Lower lobe of right lung (tissue), 2 donors: Measurements from ENCODE around the gene ZNF493. TPM values are rescaled to one million over a fixed set of nuclear protein-coding genes. Genes with fewer than 3 reads are reported as not detected.
A peak's percentile ranks its signal among the peaks of the same experiment; 100 is the strongest.

Experiments used
- ATAC-seq, 2 donors: fragments of 200-7000 bp; cut with Tn5 transposase; one replicate each; pipeline ENCODE4 v1.9.1; 2020 to 2022; ENCODE audit warnings: mild to moderate bottlenecking in 2 of 2, moderate library complexity in 2 of 2
- DNase-seq: peaks from one replicate; pipeline ENCODE4 v3.0.0-alpha.2; 2020
- H3K27ac ChIP-seq: fragments of 200-600 bp; one replicate; pipeline ENCODE4 v1.8.0; 2022
- H3K27me3 ChIP-seq: fragments of 200-600 bp; one replicate; pipeline ENCODE4 v1.8.0; 2022; ENCODE audit warnings: low read depth
- H3K36me3 ChIP-seq: fragments of 200-600 bp; one replicate; pipeline ENCODE4 v1.8.0; 2022; ENCODE audit warnings: mild to moderate bottlenecking
- H3K4me1 ChIP-seq: fragments of 200-600 bp; one replicate; pipeline ENCODE4 v1.8.0; 2022
- H3K4me3 ChIP-seq: fragments of 200-600 bp; one replicate; pipeline ENCODE4 v1.8.0; 2022; ENCODE audit warnings: mild to moderate bottlenecking
- H3K9me3 ChIP-seq: fragments of 200-600 bp; one replicate; pipeline ENCODE4 v1.8.0; 2022
- intact Hi-C: fragments of 100-400 bp; cut with DNase I; formaldehyde crosslinking; loops from one replicate; pipeline ENCODE4 v1.11.0; 2022
- long read RNA-seq: library from polyadenylated mRNA; unstranded; transcript quantifications from one replicate; pipeline ENCODE4 v2.0.0, GENCODE V29; 2021
- total RNA-seq: library from RNA; stranded (reverse); fragmentation: NEBNext Ultra II Directional; extraction: Animal tissue kit (Norgen Biotek cat#: 25700); gene quantifications from one replicate; pipeline ENCODE4 v1.2.1, GENCODE V29; 2021
- TF ChIP-seq, protein P1 (sequence below): fragments of 200-600 bp; IDR thresholded peaks from one replicate; pipeline ENCODE4 v1.8.0; 2022; ENCODE audit warnings: antibody characterized with exemption, mild to moderate bottlenecking
- donor health status: DM: no; HTN: yes; CAD: no; lungs with severe emphysema.

Gene ZNF493
- total RNA-seq, result 37.1 TPM
- long read RNA-seq, transcript ZNF493-208 (1 exons, 1,769 nt), result major isoform, 5 of 11 reads
- long read RNA-seq, partial matches to known transcripts, result 2 of 11 reads
- long read RNA-seq, other reads (novel, unspliced or antisense), result 4 of 11 reads

DNA sequence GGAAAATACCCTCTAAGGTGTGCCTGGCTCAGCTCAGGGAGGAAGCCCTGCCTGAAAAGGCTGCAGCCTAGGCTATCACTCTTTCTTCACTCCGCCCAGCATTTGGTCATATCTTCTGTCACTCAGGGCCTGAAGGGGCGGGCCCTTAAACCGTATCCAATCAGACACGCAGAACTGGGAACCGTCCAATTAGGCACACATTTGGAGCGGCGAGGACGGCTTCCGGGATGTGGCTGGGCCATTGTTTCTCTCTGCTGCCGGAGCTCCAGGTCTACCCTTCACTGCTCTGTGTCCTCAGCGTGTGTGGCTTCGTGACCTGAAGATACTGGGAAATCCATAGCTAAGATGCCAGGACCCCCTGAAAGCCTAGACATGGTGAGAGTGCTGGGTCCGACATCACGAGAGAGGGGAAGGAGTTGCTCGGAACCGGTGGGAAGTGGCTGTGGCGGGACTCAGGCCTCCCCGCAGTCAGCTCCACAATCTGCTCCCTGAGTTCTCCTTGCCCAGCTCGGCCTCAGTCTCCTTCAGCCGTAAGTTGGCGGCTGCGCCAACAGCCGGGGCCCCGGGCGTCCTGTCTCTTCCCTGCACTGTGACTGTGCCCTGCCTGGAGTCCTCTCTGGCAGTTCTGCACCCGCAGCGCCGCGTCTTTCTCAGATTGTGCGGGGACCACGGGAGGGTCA, at the start of gene ZNF493:
Gene ZNF493, plus strand, starts transcription at position 241 of the 680 bp plus-strand sequence. Its CDS starts 105 bp downstream, at position 346.
- intact Hi-C loops, result no loop called here

DNA sequence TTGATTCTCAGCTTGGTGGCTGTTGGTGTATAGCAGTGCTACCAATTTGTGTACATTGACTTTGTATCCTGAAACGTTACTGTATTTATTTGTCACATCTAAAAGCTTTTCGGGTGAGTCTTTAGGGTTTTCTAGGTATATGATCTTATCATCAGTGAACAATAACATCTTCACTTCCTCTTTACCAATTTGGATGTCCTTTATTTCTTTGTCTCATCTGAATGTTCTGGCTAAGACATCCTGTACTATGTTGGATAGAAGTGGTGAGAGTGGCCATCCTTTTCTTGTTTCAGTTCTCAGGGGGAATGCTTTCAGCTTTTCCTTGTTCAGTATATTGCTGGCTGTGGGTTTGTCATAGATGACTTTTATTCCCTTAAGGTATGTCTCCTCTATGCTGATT, 44.1 kb upstream of the ZNF493 start:
- H3K9me3 ChIP-seq, result peaks cover 5% of the 10 kb centered on the region
- no peak overlapping the region for H3K4me3 ChIP-seq
- no peak overlapping the region for H3K27ac ChIP-seq
- TF ChIP-seq, protein P1, sequence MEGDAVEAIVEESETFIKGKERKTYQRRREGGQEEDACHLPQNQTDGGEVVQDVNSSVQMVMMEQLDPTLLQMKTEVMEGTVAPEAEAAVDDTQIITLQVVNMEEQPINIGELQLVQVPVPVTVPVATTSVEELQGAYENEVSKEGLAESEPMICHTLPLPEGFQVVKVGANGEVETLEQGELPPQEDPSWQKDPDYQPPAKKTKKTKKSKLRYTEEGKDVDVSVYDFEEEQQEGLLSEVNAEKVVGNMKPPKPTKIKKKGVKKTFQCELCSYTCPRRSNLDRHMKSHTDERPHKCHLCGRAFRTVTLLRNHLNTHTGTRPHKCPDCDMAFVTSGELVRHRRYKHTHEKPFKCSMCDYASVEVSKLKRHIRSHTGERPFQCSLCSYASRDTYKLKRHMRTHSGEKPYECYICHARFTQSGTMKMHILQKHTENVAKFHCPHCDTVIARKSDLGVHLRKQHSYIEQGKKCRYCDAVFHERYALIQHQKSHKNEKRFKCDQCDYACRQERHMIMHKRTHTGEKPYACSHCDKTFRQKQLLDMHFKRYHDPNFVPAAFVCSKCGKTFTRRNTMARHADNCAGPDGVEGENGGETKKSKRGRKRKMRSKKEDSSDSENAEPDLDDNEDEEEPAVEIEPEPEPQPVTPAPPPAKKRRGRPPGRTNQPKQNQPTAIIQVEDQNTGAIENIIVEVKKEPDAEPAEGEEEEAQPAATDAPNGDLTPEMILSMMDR, result no peak
- H3K4me1 ChIP-seq, result no peaks in the 10 kb centered on the region
- DNase-seq (no peak), ATAC-seq (no peak)
- intact Hi-C loops, result no loop called here
- H3K36me3 ChIP-seq, result no peaks in the 10 kb centered on the region
- no peaks in the 10 kb centered on the region for H3K27me3 ChIP-seq

More for the DNA sequence above, at the start of gene ZNF493:
- peaks cover 5% of the 10 kb centered on the region for H3K36me3 ChIP-seq
- H3K4me3 ChIP-seq, result peak within 1 kb of the TSS; percentile 83
- no peaks in the 10 kb centered on the region for H3K27me3 ChIP-seq
- peak within 1 kb of the TSS; percentile 86 for H3K27ac ChIP-seq
- DNase-seq, result peak; percentile 94
- ATAC-seq, result peak; percentile 100
- H3K9me3 ChIP-seq, result no peaks in the 10 kb centered on the region
- peaks cover 18% of the 10 kb centered on the region for H3K4me1 ChIP-seq
- TF ChIP-seq, protein P1, result no peak

DNA sequence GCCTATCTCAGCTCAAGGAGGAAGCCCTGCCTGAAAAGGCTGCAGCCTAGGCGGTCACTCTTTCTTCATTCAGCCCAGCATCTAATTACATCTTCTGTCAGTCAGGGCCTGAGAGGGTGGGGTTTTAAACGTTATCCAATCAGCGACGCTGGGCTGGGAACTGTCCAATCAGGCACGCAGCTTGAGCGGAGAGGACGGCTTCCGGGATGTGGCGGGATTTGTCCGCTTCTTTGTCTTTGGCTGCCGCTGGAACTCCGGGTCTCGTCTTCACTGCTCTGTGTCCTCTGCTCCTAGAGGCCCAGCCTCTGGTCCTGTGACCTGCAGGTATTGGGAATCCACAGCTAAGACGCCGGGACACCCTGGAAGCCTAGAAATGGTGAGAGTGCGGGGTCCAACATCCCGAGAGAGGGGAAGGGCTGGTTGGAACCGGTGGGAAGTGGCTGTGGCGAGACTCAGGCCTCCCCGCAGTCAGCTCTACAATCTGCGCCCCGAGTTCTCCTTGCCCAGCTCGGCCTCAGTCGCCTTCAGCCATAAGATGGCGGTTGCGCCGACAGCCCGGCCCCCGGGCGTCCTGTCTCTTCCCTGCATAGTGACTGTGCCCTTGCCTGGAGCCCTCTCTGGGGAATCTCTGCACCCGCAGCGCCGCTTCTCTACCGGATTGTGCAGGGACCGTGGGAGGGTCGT, 38.0 kb upstream of the ZNF493 start, which contains the start of gene ZNF738:
Gene ZNF738, plus strand, starts transcription at position 233 of the 684 bp plus-strand sequence. Its CDS starts 141 bp downstream, at position 374.
- intact Hi-C loops, result no loop called here
- Histone ChIP-seq H3K4me3 (peak within 1 kb of the TSS; percentile 70), H3K36me3 (peaks cover 8% of the 10 kb centered on the region), H3K27ac (peak within 1 kb of the TSS; percentile 83), H3K4me1 (no peaks in the 10 kb centered on the region), H3K27me3 (no peaks in the 10 kb centered on the region), H3K9me3 (no peaks in the 10 kb centered on the region)
- peak; percentile 91 for DNase-seq
- TF ChIP-seq, protein P1, result no peak
- peak; percentile 98 to 99 for ATAC-seq

DNA sequence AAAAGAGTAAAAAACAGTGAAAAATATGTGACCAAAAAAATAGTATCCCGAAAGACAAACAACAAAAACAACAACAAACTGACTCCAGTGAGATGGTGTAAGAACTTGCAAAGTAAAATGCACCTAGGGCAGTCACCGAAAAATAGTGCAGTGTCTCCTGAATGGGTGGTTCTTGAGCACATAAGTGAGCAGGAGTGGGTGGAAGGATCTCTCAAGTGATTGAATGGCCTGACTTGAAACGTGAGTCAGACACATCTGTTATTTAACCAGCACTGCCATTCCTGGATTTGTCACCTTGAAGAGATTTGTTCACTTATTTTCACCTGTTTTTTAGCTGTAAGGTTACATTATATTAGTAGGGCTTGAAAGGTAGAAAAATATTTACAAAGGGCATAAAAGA, 34.6 kb upstream of the ZNF493 start:
- ATAC-seq (no peak), DNase-seq (no peak)
- Histone ChIP-seq H3K4me1 (no peaks in the 10 kb centered on the region), H3K27me3 (no peaks in the 10 kb centered on the region), H3K27ac (no peak overlapping the region), H3K36me3 (peaks cover 8% of the 10 kb centered on the region), H3K4me3 (no peak overlapping the region), H3K9me3 (no peaks in the 10 kb centered on the region)
- TF ChIP-seq, protein P1, result no peak
- intact Hi-C loops, result no loop called here

DNA sequence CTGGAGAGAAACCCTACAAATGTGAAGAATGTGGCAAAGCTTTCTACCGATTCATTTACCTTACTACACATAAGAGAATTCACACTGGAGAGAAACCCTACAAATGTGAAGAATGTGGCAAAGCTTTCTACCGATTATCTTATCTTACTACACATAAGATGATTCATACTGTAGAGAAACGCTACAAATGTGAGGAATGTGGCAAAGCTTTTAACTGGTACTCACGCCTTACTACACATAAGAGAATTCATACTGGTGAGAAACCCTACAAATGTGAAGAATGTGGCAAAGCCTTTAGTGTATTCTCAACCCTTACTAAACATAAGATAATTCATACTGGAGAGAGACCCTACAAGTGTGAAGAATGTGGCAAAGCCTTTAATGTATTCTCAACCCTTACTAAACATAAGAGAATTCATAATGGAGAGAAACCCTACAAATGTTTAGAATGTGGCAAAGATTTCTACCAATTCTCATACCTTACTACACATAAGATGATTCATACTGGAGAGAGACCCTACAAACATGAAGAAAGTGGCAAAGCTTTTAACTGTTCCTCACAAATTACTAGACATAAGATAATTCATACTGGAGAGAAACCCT, 12.9 kb upstream of the ZNF493 start:
- no peak overlapping the region for H3K4me3 ChIP-seq
- no peak overlapping the region for H3K27ac ChIP-seq
- intact Hi-C loops, result no loop called here
- H3K4me1 ChIP-seq, result no peaks in the 10 kb centered on the region
- peaks cover 95% of the 10 kb centered on the region for H3K9me3 ChIP-seq
- no peaks in the 10 kb centered on the region for H3K27me3 ChIP-seq
- ATAC-seq, result no peak
- no peak for DNase-seq
- TF ChIP-seq, protein P1, result no peak
- peaks cover 8% of the 10 kb centered on the region for H3K36me3 ChIP-seq
